WTC11 (cell line): Measurements from ENCODE around the gene ZNF668.

ENCODE experiments used
- ATF1 ChIP-seq: sonication (generic); formaldehyde crosslinking; IDR thresholded peaks from 2 replicates; pipeline ENCODE4 v1.8.1; 2023; ENCODE audit warnings: mild to moderate bottlenecking, moderate library complexity, missing genetic modification reagents
- CBFB ChIP-seq: sonication (generic); formaldehyde crosslinking; IDR thresholded peaks from 2 replicates; pipeline ENCODE4 v1.8.1; 2022; ENCODE audit warnings: mild to moderate bottlenecking, low read depth, missing genetic modification reagents
- JUN ChIP-seq: sonication (generic); formaldehyde crosslinking; IDR thresholded peaks from 2 replicates; pipeline ENCODE4 v1.8.0; 2023; ENCODE audit warnings: mild to moderate bottlenecking, missing genetic modification reagents
- MXD4 ChIP-seq: fragments of 250-450 bp; sonication (Bioruptor Pico); IDR thresholded peaks from 2 replicates; pipeline ENCODE4 v1.8.0; 2021; ENCODE audit warnings: mild to moderate bottlenecking, moderate library complexity, borderline replicate concordance
- RELA ChIP-seq: sonication (generic); formaldehyde crosslinking; IDR thresholded peaks from 2 replicates; pipeline ENCODE4 v1.8.1; 2022; ENCODE audit warnings: missing genetic modification reagents, mild to moderate bottlenecking, borderline replicate concordance
- ZBTB21 ChIP-seq: sonication (generic); formaldehyde crosslinking; IDR thresholded peaks from 2 replicates; pipeline ENCODE4 v1.8.1; 2023; ENCODE audit warnings: mild to moderate bottlenecking, missing genetic modification reagents, borderline replicate concordance
- ZNF416 ChIP-seq: fragments of 250-450 bp; sonication (Bioruptor Pico); IDR thresholded peaks from 2 replicates; pipeline ENCODE4 v1.9.0; 2021; ENCODE audit warnings: mild to moderate bottlenecking, inconsistent platforms
- TF ChIP-seq, protein P1 (sequence below): fragments of 200-600 bp; IDR thresholded peaks from 2 replicates; pipeline ENCODE4 v1.8.0; 2022; ENCODE audit warnings: antibody characterized with exemption
- TF ChIP-seq, protein P2 (sequence below): sonication (generic); formaldehyde crosslinking; IDR thresholded peaks from 2 replicates; pipeline ENCODE4 v1.8.1; 2023; ENCODE audit warnings: mild to moderate bottlenecking, missing genetic modification reagents, moderate library complexity
- TF ChIP-seq, protein P3 (sequence below): sonication (generic); formaldehyde crosslinking; IDR thresholded peaks from 2 replicates; pipeline ENCODE4 v1.8.0; 2022; ENCODE audit warnings: mild to moderate bottlenecking, missing genetic modification reagents
- TF ChIP-seq, protein P4 (sequence below): sonication (generic); formaldehyde crosslinking; IDR thresholded peaks from 2 replicates; pipeline ENCODE4 v1.8.1; 2023; ENCODE audit warnings: mild to moderate bottlenecking, missing genetic modification reagents

DNA sequence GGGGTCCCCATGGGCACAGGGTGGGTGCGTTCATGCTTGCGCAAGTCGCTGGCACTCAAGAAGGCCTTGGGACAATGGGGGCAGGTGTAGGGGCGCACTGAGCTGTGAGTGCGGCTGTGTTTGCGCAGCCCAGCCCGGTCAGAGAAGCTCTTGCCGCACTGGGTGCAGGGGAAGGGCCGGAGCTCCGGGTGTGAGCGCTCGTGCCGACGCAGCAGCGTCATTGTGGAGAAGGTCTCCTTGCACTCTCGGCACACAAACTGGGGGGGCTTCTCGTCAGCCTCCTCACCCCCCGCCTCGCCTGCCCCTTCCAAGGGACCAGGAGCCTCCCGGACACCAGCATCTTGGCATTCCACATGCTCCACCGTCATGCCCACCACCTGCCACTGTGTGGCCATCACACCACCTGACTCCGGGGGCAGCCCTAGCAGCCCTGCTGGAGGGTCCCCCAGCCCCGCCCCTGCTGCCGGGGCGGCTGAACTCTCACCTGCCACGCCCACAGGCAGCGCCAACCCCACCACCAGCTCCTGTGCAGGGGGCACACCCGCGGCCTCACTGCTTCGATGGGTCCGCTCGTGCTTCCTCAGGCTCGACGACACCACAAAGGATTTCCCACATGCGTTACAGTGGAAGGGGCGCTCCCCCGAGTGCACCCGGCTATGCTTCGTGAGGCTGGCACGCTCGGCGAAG is 12.8 kb downstream of the ZNF668 start:
- TF ChIP-seq, protein P1, sequence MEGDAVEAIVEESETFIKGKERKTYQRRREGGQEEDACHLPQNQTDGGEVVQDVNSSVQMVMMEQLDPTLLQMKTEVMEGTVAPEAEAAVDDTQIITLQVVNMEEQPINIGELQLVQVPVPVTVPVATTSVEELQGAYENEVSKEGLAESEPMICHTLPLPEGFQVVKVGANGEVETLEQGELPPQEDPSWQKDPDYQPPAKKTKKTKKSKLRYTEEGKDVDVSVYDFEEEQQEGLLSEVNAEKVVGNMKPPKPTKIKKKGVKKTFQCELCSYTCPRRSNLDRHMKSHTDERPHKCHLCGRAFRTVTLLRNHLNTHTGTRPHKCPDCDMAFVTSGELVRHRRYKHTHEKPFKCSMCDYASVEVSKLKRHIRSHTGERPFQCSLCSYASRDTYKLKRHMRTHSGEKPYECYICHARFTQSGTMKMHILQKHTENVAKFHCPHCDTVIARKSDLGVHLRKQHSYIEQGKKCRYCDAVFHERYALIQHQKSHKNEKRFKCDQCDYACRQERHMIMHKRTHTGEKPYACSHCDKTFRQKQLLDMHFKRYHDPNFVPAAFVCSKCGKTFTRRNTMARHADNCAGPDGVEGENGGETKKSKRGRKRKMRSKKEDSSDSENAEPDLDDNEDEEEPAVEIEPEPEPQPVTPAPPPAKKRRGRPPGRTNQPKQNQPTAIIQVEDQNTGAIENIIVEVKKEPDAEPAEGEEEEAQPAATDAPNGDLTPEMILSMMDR: no peak
- TF ChIP-seq, protein P2, sequence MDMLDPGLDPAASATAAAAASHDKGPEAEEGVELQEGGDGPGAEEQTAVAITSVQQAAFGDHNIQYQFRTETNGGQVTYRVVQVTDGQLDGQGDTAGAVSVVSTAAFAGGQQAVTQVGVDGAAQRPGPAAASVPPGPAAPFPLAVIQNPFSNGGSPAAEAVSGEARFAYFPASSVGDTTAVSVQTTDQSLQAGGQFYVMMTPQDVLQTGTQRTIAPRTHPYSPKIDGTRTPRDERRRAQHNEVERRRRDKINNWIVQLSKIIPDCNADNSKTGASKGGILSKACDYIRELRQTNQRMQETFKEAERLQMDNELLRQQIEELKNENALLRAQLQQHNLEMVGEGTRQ (CRISPR knock-in tag): no peak
- TF ChIP-seq ZNF416 (no peak), ATF1 (CRISPR knock-in tag) (no peak), ZBTB21 (CRISPR knock-in tag) (no peak), RELA (CRISPR knock-in tag) (no peak), CBFB (CRISPR knock-in tag) (no peak), MXD4 (no peak), JUN (CRISPR knock-in tag) (no peak)
- TF ChIP-seq, protein P3, sequence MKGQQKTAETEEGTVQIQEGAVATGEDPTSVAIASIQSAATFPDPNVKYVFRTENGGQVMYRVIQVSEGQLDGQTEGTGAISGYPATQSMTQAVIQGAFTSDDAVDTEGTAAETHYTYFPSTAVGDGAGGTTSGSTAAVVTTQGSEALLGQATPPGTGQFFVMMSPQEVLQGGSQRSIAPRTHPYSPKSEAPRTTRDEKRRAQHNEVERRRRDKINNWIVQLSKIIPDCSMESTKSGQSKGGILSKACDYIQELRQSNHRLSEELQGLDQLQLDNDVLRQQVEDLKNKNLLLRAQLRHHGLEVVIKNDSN: no peak
- TF ChIP-seq, protein P4, sequence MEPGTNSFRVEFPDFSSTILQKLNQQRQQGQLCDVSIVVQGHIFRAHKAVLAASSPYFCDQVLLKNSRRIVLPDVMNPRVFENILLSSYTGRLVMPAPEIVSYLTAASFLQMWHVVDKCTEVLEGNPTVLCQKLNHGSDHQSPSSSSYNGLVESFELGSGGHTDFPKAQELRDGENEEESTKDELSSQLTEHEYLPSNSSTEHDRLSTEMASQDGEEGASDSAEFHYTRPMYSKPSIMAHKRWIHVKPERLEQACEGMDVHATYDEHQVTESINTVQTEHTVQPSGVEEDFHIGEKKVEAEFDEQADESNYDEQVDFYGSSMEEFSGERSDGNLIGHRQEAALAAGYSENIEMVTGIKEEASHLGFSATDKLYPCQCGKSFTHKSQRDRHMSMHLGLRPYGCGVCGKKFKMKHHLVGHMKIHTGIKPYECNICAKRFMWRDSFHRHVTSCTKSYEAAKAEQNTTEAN: no peak
